HUES6 (cell line): Measurements from ENCODE around the gene STK11IP.

Experiments
- H3K27ac ChIP-seq: 2 replicates; pipeline ENCODE4 v1.7.0; 2013; ENCODE audit warnings: low read depth, mild to moderate bottlenecking, low read length, inconsistent platforms
- H3K27me3 ChIP-seq: 2 replicates; pipeline ENCODE4 v1.6.1; 2013; ENCODE audit warnings: low read length; ENCODE audit not compliant: control insufficient read depth, insufficient read depth
- H3K36me3 ChIP-seq: 2 replicates; pipeline ENCODE4 v1.6.1; 2013; ENCODE audit warnings: low read length; ENCODE audit not compliant: control insufficient read depth, insufficient read depth
- H3K4me1 ChIP-seq: 2 replicates; pipeline ENCODE4 v1.6.1; 2013; ENCODE audit warnings: low read length; ENCODE audit not compliant: control insufficient read depth, insufficient read depth
- H3K4me3 ChIP-seq: 2 replicates; pipeline ENCODE4 v1.5.1; 2013; ENCODE audit warnings: low read depth, low read length
- H3K9ac ChIP-seq: one replicate; pipeline ENCODE4 v1.6.1; 2013; ENCODE audit warnings: mild to moderate bottlenecking, low read length
- H3K9me3 ChIP-seq: 2 replicates; pipeline ENCODE4 v1.6.1; 2013; ENCODE audit warnings: low read depth, low read length; ENCODE audit not compliant: control insufficient read depth, insufficient read depth

Gene STK11IP

GRCh38 chr2:219593154-219593553 is 4.5 kb upstream of the STK11IP start:
- peaks cover 18% of the 10 kb centered on the region for H3K4me1 ChIP-seq
- H3K27ac ChIP-seq = no peak overlapping the region
- no peak overlapping the region for H3K4me3 ChIP-seq
- H3K9me3 ChIP-seq = no peaks in the 10 kb centered on the region
- no peak overlapping the region for H3K9ac ChIP-seq
- no peaks in the 10 kb centered on the region for H3K27me3 ChIP-seq
- H3K36me3 ChIP-seq = no peaks in the 10 kb centered on the region

DNA sequence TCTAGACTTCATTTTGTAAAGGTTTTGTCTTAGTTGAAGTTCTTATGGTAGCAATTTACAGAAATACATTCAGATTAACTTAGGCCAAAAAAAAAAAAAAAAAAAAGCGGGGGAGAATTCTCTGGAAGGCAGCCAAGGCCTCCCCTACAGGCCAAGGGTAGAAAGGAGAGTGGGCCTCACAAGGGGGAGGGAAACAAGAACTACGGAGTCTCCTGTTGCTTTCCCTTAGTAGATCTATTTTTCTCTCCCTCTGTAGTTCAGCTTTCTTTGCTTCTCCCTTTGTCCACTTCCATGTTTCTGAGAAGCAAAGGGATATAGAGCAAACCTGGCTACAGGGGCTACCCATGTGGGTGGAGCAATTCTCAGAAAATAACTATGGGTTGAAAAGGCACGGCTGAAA is 2.4 kb upstream of the STK11IP start:
- H3K9ac ChIP-seq = no peak overlapping the region
- no peak overlapping the region for H3K4me3 ChIP-seq
- no peaks in the 10 kb centered on the region for H3K36me3 ChIP-seq
- no peaks in the 10 kb centered on the region for H3K27me3 ChIP-seq
- peak overlapping the region; percentile 90; the same call in 1 of the 2 replicates for H3K27ac ChIP-seq
- H3K9me3 ChIP-seq = no peaks in the 10 kb centered on the region
- H3K4me1 ChIP-seq = peaks cover 24% of the 10 kb centered on the region

DNA sequence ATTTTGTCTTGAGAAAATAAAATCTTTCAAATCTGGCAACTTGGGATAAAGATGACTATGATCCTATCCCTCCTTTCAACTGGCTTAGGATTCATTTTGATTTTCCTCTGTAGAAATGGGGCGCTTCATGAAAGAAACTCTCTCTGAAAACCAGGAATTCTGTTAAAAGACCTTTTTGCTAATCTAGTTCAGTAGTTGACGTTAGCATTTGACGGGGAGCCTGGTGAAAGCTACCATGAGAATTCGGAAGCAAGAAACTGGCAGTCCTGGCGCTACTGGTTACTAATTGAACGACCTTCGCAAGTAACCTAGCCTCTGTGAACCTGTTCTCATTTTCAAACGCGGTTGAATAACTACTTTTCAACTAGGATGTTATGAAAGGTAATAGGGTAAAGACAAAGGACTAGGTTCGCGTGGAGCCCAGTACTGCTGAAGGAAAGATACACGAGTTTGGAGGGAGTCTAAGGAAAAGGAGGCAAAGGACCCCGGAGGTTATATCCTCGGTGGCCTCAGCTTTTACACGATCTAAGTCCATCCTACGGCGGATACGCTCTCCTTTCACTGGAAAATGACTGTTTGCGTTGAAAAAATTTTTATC is 604 bp upstream of the STK11IP start:
- Histone ChIP-seq H3K27me3 (no peaks in the 10 kb centered on the region), H3K27ac (peak overlapping the region; percentile 90), H3K36me3 (peaks cover 8% of the 10 kb centered on the region), H3K4me1 (peaks cover 24% of the 10 kb centered on the region), H3K9ac (peak overlapping the region; percentile 93), H3K4me3 (peak overlapping the region; percentile 90), H3K9me3 (no peaks in the 10 kb centered on the region)

DNA sequence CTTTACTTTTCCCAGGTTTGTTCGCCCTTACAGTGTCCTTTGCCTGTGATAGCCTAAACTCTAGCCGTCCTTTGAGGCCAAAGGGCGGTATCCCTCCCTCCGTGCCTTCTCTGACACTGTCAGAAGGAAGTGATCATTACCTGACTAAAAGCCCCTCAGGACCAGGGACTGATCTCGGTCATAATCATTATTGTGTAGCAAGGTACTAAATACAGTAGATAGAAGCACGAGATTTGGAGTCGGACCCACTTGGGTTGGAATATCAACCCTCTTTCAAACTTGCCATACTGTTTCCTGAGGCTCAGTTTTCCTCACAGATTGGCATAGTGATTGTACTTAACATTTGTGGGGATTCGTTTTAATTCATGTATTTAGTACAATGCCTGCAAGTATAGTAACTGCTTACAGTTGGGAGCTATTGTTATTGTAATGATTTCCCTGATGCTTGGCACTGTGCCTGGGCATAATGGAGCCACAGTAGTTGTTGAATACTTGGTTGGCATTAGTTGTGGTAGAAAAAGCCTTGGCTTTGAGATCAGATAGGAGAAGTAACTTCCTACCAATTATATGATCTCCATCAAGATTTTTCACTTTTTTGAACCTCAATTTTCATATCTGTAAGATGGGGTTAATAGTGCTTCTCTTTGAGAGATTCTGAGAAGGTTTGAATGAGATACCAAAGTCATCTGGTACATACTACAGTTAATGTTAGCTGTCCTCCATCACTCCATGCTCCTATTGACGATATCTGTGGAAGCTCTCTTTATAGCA is 836 bp downstream of the STK11IP start:
- Histone ChIP-seq H3K9ac (peak overlapping the region; percentile 42), H3K9me3 (no peaks in the 10 kb centered on the region), H3K27ac (peak overlapping the region; percentile 8), H3K4me1 (peaks cover 24% of the 10 kb centered on the region), H3K4me3 (peak overlapping the region; percentile 90), H3K36me3 (peaks cover 15% of the 10 kb centered on the region), H3K27me3 (no peaks in the 10 kb centered on the region)

DNA sequence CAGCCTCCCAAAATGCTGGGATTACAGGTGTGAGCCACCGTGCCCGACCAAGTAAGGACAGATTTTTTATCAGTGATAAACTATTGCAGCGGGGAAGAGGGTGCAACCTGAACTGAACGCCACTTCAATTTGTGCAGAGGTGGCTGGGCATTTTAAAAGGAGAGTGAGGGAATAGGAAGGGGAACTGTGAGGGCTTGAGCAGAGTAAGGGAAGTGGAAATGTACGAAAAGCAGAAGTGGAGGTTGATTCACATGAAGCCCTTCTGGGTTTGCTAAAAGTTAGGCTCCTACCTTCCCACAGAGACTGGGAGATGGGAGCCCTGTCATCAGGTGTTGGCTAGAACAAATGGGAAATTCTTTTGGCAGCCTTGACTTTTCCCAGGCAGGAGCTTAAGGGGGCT is 6.1 kb downstream of the STK11IP start:
- Histone ChIP-seq H3K27me3 (no peaks in the 10 kb centered on the region), H3K36me3 (peaks cover 49% of the 10 kb centered on the region), H3K9ac (no peak overlapping the region), H3K4me1 (peaks cover under 1% of the 10 kb centered on the region; the same call in 1 of the 2 replicates), H3K9me3 (no peaks in the 10 kb centered on the region), H3K27ac (no peak overlapping the region), H3K4me3 (no peak overlapping the region)

DNA sequence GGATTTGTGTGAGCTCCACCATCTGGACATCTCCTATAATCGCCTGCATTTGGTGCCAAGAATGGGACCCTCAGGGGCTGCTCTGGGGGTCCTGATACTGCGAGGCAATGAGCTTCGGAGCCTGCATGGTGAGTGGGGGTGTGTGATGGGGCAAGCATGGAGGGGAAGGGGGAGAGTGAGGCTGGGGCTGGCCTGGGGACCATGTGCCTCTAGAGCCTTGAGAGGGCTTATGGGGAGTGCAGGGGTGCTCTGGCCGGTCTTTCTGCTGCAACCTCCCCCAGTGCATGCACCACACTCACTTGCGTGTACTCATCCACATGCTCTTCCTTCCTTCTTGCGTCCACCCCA is 7.9 kb downstream of the STK11IP start:
- Histone ChIP-seq H3K27ac (no peak overlapping the region), H3K9me3 (no peaks in the 10 kb centered on the region), H3K36me3 (peaks cover 55% of the 10 kb centered on the region), H3K4me1 (no peaks in the 10 kb centered on the region), H3K9ac (no peak overlapping the region), H3K27me3 (no peaks in the 10 kb centered on the region), H3K4me3 (no peak overlapping the region)

DNA sequence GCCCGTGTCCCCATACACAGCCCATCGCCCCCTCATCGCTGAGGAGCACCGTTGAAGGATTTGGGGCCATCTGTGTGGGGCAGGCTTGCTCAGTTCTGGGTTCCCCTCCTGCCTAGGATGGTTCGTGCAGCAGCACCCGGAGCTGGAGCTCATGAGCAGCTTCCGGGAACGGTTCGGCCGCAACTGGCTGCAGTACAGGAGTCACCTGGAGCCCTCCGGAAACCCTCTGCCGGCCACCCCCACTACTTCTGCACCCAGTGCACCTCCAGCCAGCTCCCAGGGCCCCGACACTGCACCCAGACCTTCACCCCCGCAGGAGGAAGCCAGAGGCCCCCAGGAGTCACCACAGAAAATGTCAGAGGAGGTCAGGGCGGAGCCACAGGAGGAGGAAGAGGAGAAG is 10.3 kb downstream of the STK11IP start:
- Histone ChIP-seq H3K4me1 (no peaks in the 10 kb centered on the region), H3K36me3 (peaks cover 49% of the 10 kb centered on the region)

GRCh38 chr2:219608399-219608964 is 10.8 kb downstream of the STK11IP start:
- Histone ChIP-seq H3K4me1 (no peaks in the 10 kb centered on the region), H3K27me3 (no peaks in the 10 kb centered on the region), H3K4me3 (no peak overlapping the region), H3K36me3 (peaks cover 49% of the 10 kb centered on the region), H3K9me3 (no peaks in the 10 kb centered on the region), H3K27ac (no peak overlapping the region), H3K9ac (no peak overlapping the region)

More for the DNA sequence above, 10.3 kb downstream of the STK11IP start:
- Histone ChIP-seq H3K9ac (no peak overlapping the region), H3K9me3 (no peaks in the 10 kb centered on the region), H3K27me3 (no peaks in the 10 kb centered on the region), H3K27ac (no peak overlapping the region), H3K4me3 (no peak overlapping the region)

- Histone ChIP-seq H3K4me3 (no peak overlapping the region), H3K27ac (no peak overlapping the region), H3K4me1 (no peaks in the 10 kb centered on the region), H3K27me3 (no peaks in the 10 kb centered on the region), H3K36me3 (peaks cover 47% of the 10 kb centered on the region), H3K9ac (no peak overlapping the region), H3K9me3 (no peaks in the 10 kb centered on the region)
Measured at GRCh38 chr2:219609149-219609750, 11.6 kb downstream of the STK11IP start.

DNA sequence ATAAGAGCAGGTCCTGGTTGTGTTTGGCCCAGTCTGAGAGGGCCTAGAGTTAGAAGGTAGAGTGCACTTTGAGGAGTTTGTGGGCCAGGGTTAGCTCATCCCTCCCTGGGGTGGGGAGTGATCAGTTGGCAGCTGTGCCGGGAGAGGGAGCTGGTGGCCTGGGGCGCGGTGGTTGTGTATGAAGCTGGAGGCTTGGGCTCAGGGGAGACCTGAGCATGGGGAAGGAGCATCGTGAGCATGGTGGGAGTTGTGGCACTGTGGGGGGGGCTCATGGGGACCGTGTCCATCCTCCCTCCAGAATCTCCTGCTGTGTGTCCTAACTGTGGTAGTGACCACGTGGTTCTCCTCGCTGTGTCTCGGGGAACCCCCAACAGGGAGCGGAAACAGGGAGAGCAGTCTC is 13.6 kb downstream of the STK11IP start:
- no peaks in the 10 kb centered on the region for H3K4me1 ChIP-seq
- H3K27ac ChIP-seq = no peak overlapping the region
- no peak overlapping the region for H3K9ac ChIP-seq
- H3K4me3 ChIP-seq = no peak overlapping the region
- no peaks in the 10 kb centered on the region for H3K27me3 ChIP-seq
- H3K36me3 ChIP-seq = peaks cover 52% of the 10 kb centered on the region
- H3K9me3 ChIP-seq = no peaks in the 10 kb centered on the region
